Measurements from ENCODE around the gene MT1A. TPM values are rescaled to one million over a fixed set of nuclear protein-coding genes. Genes with fewer than 3 reads are reported as not detected.

The MT1A gene
- 10 to 100 TPM in 2 of 4 donors, 1 to 10 TPM in 2; 3.7 to 23.3 (median 11.2) TPM for total RNA-seq

DNA sequence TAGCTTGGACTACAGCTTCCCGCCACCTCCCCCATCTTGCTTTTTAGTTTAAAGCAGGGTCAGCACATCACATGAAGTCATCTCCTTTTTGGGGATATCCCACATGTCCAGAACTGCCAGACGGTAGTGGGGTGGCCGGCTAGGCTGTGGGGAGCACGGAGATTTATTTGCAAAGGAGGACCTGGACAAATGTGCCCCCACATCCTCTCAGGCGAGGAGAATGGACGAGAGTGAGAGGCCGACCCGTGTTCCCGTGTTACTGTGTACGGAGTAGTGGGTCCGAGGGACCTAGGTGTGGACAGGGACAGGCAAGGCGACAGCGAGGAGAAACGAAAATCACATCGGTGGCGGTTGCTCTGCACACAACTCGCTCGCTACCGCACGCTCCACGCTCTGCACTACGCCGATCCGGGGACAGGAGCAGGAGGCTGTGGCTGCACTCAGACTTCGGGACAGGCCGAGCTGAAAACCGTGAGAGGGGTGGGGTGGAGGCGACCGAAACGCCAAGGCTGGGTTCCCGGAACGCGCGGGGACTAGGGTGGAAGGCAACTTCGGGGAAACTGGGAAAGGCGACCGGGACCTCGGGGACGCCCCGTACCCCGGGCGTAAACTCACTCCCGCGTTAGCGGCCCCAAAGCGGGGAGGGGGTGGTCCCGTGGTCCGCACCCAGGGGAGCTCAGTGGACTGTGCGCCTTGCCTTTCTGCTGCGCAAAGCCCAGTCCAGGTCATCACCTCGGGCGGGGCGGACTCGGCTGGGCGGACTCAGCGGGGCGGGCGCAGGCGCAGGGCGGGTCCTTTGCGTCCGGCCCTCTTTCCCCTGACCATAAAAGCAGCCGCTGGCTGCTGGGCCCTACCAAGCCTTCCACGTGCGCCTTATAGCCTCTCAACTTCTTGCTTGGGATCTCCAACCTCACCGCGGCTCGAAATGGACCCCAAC is at the start of gene MT1A:
Gene MT1A (plus strand): TSS at position 853 of the 937 bp plus-strand sequence. CDS start 73 bp downstream, at position 926.
- intact Hi-C loops (cut with DNase I; ENCODE audit: low total_unique reads), result no loop called here
- DNase-seq (ENCODE audit: low spot score in 2 of 2), result peak; percentile 74 to 97
- WGBS, 2 donors, result 21 to 25% methylated on average over 63 to 66 of the region's 68 CpGs

GRCh38 chr16:56588781-56589140 is 49.7 kb upstream of the MT1A start:
- no peak overlapping the region for H3K4me3 ChIP-seq (ENCODE audit: low read depth, poor library complexity, severe bottlenecking)
- 29 to 34% methylated on average over 9 of the region's 9 CpGs for WGBS, 2 donors
- intact Hi-C loops (cut with DNase I; ENCODE audit: low total_unique reads), result loop anchor here (10.0 kb wide), 1 partner anchor 116 kb away; no protein-coding TSS in a partner anchor
- DNase-seq (ENCODE audit: low spot score in 2 of 2), result peak in 1 of 2 donors; percentile 25
- no peak for TF ChIP-seq CTCF (IDR thresholded peaks at IDR 0.05)
- TF ChIP-seq POLR2A (IDR thresholded peaks at IDR 0.05), result no peak

More for the DNA sequence above, at the start of gene MT1A:
- no peak within 1 kb of the TSS for H3K4me3 ChIP-seq (ENCODE audit: low read depth, poor library complexity, severe bottlenecking)
- TF ChIP-seq POLR2A (IDR thresholded peaks at IDR 0.05), result no peak
- no peak for TF ChIP-seq CTCF (IDR thresholded peaks at IDR 0.05)

DNA sequence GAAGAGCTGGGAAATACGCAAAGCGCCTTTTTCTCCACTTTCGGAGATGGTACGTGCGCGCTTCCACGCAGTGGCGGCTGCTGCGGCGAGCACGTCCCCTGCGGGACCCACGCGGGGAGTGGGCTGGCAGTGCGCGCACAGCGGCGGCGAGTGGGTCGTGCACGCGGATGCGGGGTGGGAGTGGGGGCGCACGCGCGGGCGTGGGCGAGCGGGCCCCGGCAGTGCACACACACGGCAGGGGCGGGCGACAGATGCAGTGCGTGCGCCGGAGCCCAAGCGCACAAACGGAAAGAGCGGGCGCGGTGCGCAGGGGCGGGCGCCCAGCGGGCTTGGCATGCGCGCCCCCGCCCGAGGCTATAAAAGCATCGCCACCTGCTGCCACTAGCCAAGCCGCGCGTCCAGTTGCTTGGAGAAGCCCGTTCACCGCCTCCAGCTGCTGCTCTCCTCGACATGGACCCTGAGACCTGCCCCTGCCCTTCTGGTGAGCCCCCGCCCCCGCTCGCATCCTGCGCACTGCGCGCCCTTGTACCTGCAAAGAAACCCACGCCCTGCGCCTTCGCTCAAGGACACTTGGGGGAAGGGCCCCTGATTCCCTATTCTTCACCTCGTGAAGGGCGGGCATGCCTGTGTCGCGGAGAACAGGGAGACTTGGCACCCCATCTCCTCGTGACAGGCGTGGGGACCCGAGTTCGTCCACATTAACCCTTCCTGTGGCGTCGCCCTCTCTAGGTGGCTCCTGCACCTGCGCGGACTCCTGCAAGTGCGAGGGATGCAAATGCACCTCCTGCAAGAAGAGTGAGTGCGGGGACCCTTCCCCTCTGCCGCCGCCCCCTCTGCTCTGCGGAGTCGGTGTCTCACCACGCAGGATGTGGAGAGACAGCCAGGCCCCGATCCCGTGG is 49.1 kb upstream of the MT1A start, which contains the start of gene MT3:
Gene MT3 (plus strand): TSS at position 388 of the 899 bp plus-strand sequence. CDS start 63 bp downstream, at position 451.
- TF ChIP-seq POLR2A (IDR thresholded peaks at IDR 0.05) (no peak), CTCF (IDR thresholded peaks at IDR 0.05) (no peak)
- intact Hi-C loops (cut with DNase I; ENCODE audit: low total_unique reads), result loop anchor here (10.0 kb wide), 1 partner anchor 115 kb away; no protein-coding TSS in a partner anchor
- H3K4me3 ChIP-seq (ENCODE audit: low read depth, poor library complexity, severe bottlenecking), result no peak within 1 kb of the TSS
- WGBS, 2 donors, result 2 to 5% methylated on average over 63 to 73 of the region's 87 CpGs
- peak in 1 of 2 donors; percentile 78 for DNase-seq (ENCODE audit: low spot score in 2 of 2)

DNA sequence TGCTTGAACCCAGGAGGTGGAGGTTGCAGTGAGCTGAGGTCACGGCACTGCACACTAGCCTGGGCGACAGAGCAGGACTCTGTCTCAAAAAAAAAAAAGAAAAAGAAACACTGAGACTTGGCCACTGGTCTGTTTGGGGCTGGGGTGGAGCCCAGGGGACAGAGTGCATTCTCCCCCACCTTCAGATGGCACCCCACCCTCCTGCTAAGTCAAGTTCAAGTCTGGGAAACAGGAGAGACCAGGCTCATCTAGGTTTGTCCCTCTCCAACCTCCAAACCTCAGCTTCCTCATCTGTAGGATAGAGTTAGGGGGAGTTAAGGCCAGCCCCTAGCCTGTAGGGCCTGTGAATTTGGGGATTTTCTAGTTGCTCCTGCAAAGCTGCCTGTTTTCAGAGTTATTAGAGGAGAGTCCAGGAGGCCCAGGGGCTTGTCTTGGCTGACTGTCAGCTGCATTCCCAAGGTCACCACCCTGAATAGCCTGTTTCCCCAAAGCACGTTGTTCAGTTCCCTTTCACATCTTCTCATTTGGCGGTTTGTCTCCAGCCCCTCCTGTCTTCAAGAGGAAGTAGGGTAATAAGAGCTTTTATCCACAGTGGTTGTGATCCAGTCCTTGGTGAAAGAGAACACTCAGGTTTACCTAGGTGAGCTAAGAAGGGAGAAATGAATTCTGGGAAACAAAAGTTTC is 46.9 kb upstream of the MT1A start:
- TF ChIP-seq CTCF (IDR thresholded peaks at IDR 0.05) (no peak), POLR2A (IDR thresholded peaks at IDR 0.05) (no peak)
- H3K4me3 ChIP-seq (ENCODE audit: low read depth, poor library complexity, severe bottlenecking), result no peak overlapping the region
- intact Hi-C loops (cut with DNase I; ENCODE audit: low total_unique reads), result no loop called here
- peak in 1 of 2 donors; percentile 64 for DNase-seq (ENCODE audit: low spot score in 2 of 2)
- WGBS, 2 donors, result 62 to 79% methylated on average over 4 of the region's 4 CpGs
